ENCODE measurements around the gene OSBPL6. TPM values are rescaled to one million over a fixed set of nuclear protein-coding genes. Genes with fewer than 3 reads are reported as not detected.

OSBPL6 gene
- total and polyA plus RNA-seq, 2 of the 13 experiments (the other 11 are each of a cell fraction or from before 2014, with no cell fraction given): 0.03 to 0.11 TPM

GRCh38 chr2:178331474-178332432 lies 137.4 kb downstream of the OSBPL6 start (continued):
- TF ChIP-seq GATAD2A (CRISPR knock-in tag; IDR thresholded peaks at IDR 0.05) (peak; percentile 56), NBN (conservative IDR thresholded peaks at IDR 0.05) (no peak), ZXDC (CRISPR knock-in tag; IDR thresholded peaks at IDR 0.05) (no peak), FLYWCH1 (CRISPR knock-in tag; IDR thresholded peaks at IDR 0.05) (no peak), ZNF879 (CRISPR knock-in tag; IDR thresholded peaks at IDR 0.05) (no peak), SNAPC2 (CRISPR knock-in tag; IDR thresholded peaks at IDR 0.05) (no peak), PREB (CRISPR knock-in tag; IDR thresholded peaks at IDR 0.05) (no peak), JUN (CRISPR knock-in tag; IDR thresholded peaks at IDR 0.05) (no peak), MIXL1 (CRISPR knock-in tag; IDR thresholded peaks at IDR 0.05) (peak; percentile 74; the same call in 1 of the 2 replicates), FOXO1 (CRISPR knock-in tag; IDR thresholded peaks at IDR 0.05) (peak; percentile 53; the same call in 1 of the 2 replicates), ADNP (CRISPR knock-in tag; IDR thresholded peaks at IDR 0.05) (no peak), NR3C1 (CRISPR knock-in tag; IDR thresholded peaks at IDR 0.05) (no peak), ZBTB38 (CRISPR knock-in tag; IDR thresholded peaks at IDR 0.05) (no peak), ZNF343 (CRISPR knock-in tag; IDR thresholded peaks at IDR 0.05) (no peak), SOX13 (IDR thresholded peaks at IDR 0.05) (no peak), SOX13 (CRISPR knock-in tag; conservative IDR thresholded peaks at IDR 0.05 in 1 of 2, IDR thresholded peaks at IDR 0.05 in 1 of 2) (peak in 1 of 2 experiments; percentile 32; a peak in 1 of 4 replicates), SP140L (CRISPR knock-in tag; IDR thresholded peaks at IDR 0.05; ENCODE audit: borderline replicate concordance) (no peak), ZNF407 (CRISPR knock-in tag; IDR thresholded peaks at IDR 0.05; ENCODE audit: not compliant biosample characterization) (no peak)
